ENCODE data around the gene GRK6.

DNA sequence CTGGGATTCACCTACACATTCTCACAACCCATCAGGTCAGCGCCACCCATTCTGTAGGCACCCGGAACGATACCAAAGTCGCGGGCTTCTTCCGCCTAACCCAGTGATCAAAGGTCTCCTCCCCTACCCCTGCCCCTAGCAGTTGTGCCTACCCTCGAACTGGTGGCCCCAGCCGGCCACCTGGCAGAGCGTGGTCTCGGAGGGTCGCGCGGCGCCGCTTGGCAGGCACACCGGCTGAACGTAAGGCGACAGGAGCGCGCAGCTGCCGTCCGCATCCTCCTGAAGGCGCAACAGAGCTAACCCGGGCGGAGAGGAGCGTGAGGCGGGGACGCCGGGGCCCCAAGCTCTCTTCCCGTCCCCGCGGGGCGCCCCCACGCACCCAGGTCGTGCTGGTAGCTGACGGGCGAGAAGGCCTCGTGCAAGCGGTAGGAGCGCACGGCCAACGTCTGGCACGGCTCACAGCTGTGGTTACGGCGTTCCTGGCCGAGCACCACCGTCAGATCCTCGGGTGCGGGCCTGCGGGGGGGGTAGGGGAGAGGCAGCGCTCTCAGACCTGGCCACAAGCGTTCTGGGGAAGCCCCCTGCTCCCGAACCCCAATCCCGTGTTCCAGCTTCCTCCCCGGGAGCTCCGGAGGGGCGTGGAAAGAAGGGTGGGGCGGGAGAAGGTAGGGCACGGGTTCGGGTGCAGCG lies 23.2 kb upstream of the GRK6 start:
- TF ChIP-seq, protein P1, sequence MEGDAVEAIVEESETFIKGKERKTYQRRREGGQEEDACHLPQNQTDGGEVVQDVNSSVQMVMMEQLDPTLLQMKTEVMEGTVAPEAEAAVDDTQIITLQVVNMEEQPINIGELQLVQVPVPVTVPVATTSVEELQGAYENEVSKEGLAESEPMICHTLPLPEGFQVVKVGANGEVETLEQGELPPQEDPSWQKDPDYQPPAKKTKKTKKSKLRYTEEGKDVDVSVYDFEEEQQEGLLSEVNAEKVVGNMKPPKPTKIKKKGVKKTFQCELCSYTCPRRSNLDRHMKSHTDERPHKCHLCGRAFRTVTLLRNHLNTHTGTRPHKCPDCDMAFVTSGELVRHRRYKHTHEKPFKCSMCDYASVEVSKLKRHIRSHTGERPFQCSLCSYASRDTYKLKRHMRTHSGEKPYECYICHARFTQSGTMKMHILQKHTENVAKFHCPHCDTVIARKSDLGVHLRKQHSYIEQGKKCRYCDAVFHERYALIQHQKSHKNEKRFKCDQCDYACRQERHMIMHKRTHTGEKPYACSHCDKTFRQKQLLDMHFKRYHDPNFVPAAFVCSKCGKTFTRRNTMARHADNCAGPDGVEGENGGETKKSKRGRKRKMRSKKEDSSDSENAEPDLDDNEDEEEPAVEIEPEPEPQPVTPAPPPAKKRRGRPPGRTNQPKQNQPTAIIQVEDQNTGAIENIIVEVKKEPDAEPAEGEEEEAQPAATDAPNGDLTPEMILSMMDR (IDR thresholded peaks at IDR 0.05): no peak
- TF ChIP-seq POLR2A (IDR thresholded peaks at IDR 0.05): no peak
